ENCODE measurements around the gene TRMT44.

DNA sequence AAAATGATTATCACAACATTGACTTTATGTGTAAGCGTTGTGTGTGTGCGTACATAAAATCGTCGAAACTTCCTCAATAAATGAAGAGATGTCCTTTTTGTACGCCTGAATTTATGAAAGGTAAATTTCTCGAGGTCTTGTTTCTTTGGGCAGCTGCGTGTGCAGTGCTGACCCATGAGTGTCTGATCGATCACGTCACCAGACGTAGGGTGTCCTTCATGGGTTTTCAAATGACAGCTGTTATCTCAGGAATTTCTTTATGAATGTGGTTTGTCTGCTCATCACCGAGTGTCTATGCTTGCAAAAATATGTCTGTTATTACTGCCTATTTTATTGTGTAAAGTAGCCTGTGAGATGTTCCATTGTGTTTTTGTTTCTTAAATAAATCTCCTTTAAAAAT, 71.9 kb downstream of the TRMT44 start:
- no peak for TF ChIP-seq CTCF (IDR thresholded peaks at IDR 0.05)
- TF ChIP-seq POLR2AphosphoS5 (IDR thresholded peaks at IDR 0.05): no peak

Measured in suprapubic skin (tissue), 3 donors.